ENCODE measurements around the gene TAP2.

- TF ChIP-seq POLR2A (IDR thresholded peaks at IDR 0.05), result no peak
- no peak for TF ChIP-seq CTCF (IDR thresholded peaks at IDR 0.05 in 8 of 11, conservative IDR thresholded peaks at IDR 0.05 in 3 of 11)
Measured at GRCh38 chr6:32840604-32841246, 2.2 kb upstream of the TAP2 start.

Measured in spleen (tissue), 7 donors.